Neural cell (in vitro differentiated cells): ENCODE results near the gene ZFYVE21. TPM values are rescaled to one million over a fixed set of nuclear protein-coding genes. Genes with fewer than 3 reads are reported as not detected.

Source experiments
- H2AFZ ChIP-seq: fragments of 200-600, 300-800 bp; sonication (generic), shearing (Covaris generic); 2 replicates; pipeline ENCODE4 v1.6.0; 2014; ENCODE audit warnings: low read depth, mild to moderate bottlenecking, antibody characterized with exemption, low read length, moderate library complexity
- H3F3A ChIP-seq: fragments of 200-600 bp; shearing (Covaris generic); 2 replicates; pipeline ENCODE4 v1.6.1; 2016; ENCODE audit warnings: mild to moderate bottlenecking, moderate library complexity, mixed read lengths, antibody characterized with exemption, low read length; ENCODE audit not compliant: insufficient read depth, poor library complexity, severe bottlenecking
- H3K27ac ChIP-seq: fragments of 200-600, 300-800 bp; sonication (generic), shearing (Covaris generic); 2 replicates; pipeline ENCODE4 v1.5.1; 2014; ENCODE audit warnings: mild to moderate bottlenecking, low read length, moderate library complexity
- H3K27me3 ChIP-seq: fragments of 300-800, 200-600 bp; sonication (generic), shearing (Covaris generic); 2 replicates; pipeline ENCODE4 v1.6.0; 2014; ENCODE audit warnings: mild to moderate bottlenecking, low read depth, low read length, moderate library complexity; ENCODE audit not compliant: insufficient read depth
- H3K36me3 ChIP-seq: fragments of 300-800, 200-600 bp; sonication (generic), shearing (Covaris generic); 2 replicates; pipeline ENCODE4 v1.5.1; 2014; ENCODE audit warnings: mild to moderate bottlenecking, antibody characterized with exemption, low read length, moderate library complexity; ENCODE audit not compliant: insufficient read depth
- H3K4me2 ChIP-seq: fragments of 300-800, 200-600 bp; sonication (generic), shearing (Covaris generic); 2 replicates; pipeline ENCODE4 v1.6.0; 2014; ENCODE audit warnings: mild to moderate bottlenecking, low read length
- H3K4me3 ChIP-seq: fragments of 300-800, 200-600 bp; sonication (generic), shearing (Covaris generic); 2 replicates; pipeline ENCODE4 v1.5.1; 2014; ENCODE audit warnings: mild to moderate bottlenecking, low read length, moderate library complexity
- H3K79me2 ChIP-seq: fragments of 200-600 bp; shearing (Covaris generic); replicated peaks from 2 replicates; pipeline ENCODE4 v1.6.0; 2014; ENCODE audit warnings: mild to moderate bottlenecking, low read length, moderate library complexity; ENCODE audit not compliant: insufficient read depth
- H3K9ac ChIP-seq: fragments of 300-800, 200-600 bp; sonication (generic), shearing (Covaris generic); 2 replicates; pipeline ENCODE4 v1.6.1; 2016; ENCODE audit warnings: mild to moderate bottlenecking, low read length, mixed read lengths
- H3K9me2 ChIP-seq: fragments of 200-600 bp; shearing (Covaris generic); 2 replicates; pipeline ENCODE4 v1.6.1; 2016; ENCODE audit warnings: mild to moderate bottlenecking, low read length, mixed read lengths; ENCODE audit not compliant: insufficient read depth
- H3K9me3 ChIP-seq: fragments of 200-600, 300-800 bp; sonication (generic), shearing (Covaris generic); 2 replicates; pipeline ENCODE4 v1.6.1; 2016; ENCODE audit warnings: mild to moderate bottlenecking, mixed run types, low read length, moderate library complexity, mixed read lengths
- H4K20me1 ChIP-seq: fragments of 200-600 bp; shearing (Covaris generic); 2 replicates; pipeline ENCODE4 v1.6.1; 2016; ENCODE audit warnings: mild to moderate bottlenecking, mixed run types; ENCODE audit not compliant: insufficient read depth
- CTCF ChIP-seq: fragments of 450-650 bp; IDR thresholded peaks from 2 replicates; pipeline ENCODE4 v1.5.1; 2014; ENCODE audit warnings: antibody characterized with exemption, mild to moderate bottlenecking, moderate library complexity; ENCODE audit not compliant: poor library complexity, severe bottlenecking
- EP300 ChIP-seq: fragments of 450-650 bp; conservative IDR thresholded peaks from 2 replicates; pipeline ENCODE4 v1.6.1; 2014; ENCODE audit warnings: antibody characterized with exemption, mild to moderate bottlenecking, moderate library complexity; ENCODE audit not compliant: poor library complexity, severe bottlenecking
- EZH2 ChIP-seq: fragments of 200-600, 300-800 bp; shearing (Covaris generic), sonication (generic); IDR thresholded peaks from 2 replicates; pipeline ENCODE4 v1.6.1; 2014; ENCODE audit warnings: antibody characterized with exemption, low read length, borderline replicate concordance, mild to moderate bottlenecking; ENCODE audit not compliant: insufficient read depth, poor library complexity, severe bottlenecking
- MXI1 ChIP-seq: fragments of 450-650 bp; conservative IDR thresholded peaks from 2 replicates; pipeline ENCODE4 v1.6.1; 2014; ENCODE audit warnings: antibody characterized with exemption, mild to moderate bottlenecking; ENCODE audit not compliant: poor library complexity, severe bottlenecking
- POLR2AphosphoS5 ChIP-seq: IDR thresholded peaks from 2 replicates; pipeline ENCODE4 v1.6.1; 2012
- RAD21 ChIP-seq: fragments of 450-650 bp; conservative IDR thresholded peaks from 2 replicates; pipeline ENCODE4 v1.6.1; 2014; ENCODE audit warnings: antibody characterized with exemption, mild to moderate bottlenecking, moderate library complexity
- SMC3 ChIP-seq: fragments of 450-650 bp; conservative IDR thresholded peaks from 2 replicates; pipeline ENCODE4 v1.6.1; 2014; ENCODE audit warnings: antibody characterized with exemption, mild to moderate bottlenecking, moderate library complexity; ENCODE audit not compliant: poor library complexity
- TAF1 ChIP-seq: IDR thresholded peaks from 2 replicates; pipeline ENCODE4 v1.6.1; 2012; ENCODE audit warnings: low read depth
- polyA plus RNA-seq: library from polyadenylated mRNA; depleted of rRNA; stranded (reverse); fragments of >200 nt; gene quantifications from 2 replicates; pipeline ENCODE4 v1.2.3, GENCODE V29; 2014
- TF ChIP-seq, protein P1 (sequence below): IDR thresholded peaks from 2 replicates; pipeline ENCODE4 v1.6.1; 2012; ENCODE audit warnings: borderline replicate concordance

ZFYVE21 gene
- polyA plus RNA-seq, 1 donor from 2014 or later, result 99.7 TPM

GRCh38 chr14:103692871-103693270 lies 22.7 kb upstream of the ZFYVE21 start:
- Histone ChIP-seq H3K36me3 (peaks cover 7% of the 10 kb centered on the region), H4K20me1 (peaks cover 3% of the 10 kb centered on the region), H3K4me3 (no peak overlapping the region), H3F3A (no peaks in the 10 kb centered on the region), H3K27ac (no peak overlapping the region), H3K27me3 (no peaks in the 10 kb centered on the region), H2AFZ (no peak overlapping the region), H3K4me2 (no peak overlapping the region), H3K79me2 (peaks cover 3% of the 10 kb centered on the region), H3K9ac (no peak overlapping the region), H3K9me3 (no peaks in the 10 kb centered on the region), H3K9me2 (no peaks in the 10 kb centered on the region)
- TF ChIP-seq SMC3 (no peak), MXI1 (no peak), RAD21 (no peak), TAF1 (no peak), EP300 (no peak), EZH2 (no peak), CTCF (no peak), POLR2AphosphoS5 (no peak)
- TF ChIP-seq, protein P1, sequence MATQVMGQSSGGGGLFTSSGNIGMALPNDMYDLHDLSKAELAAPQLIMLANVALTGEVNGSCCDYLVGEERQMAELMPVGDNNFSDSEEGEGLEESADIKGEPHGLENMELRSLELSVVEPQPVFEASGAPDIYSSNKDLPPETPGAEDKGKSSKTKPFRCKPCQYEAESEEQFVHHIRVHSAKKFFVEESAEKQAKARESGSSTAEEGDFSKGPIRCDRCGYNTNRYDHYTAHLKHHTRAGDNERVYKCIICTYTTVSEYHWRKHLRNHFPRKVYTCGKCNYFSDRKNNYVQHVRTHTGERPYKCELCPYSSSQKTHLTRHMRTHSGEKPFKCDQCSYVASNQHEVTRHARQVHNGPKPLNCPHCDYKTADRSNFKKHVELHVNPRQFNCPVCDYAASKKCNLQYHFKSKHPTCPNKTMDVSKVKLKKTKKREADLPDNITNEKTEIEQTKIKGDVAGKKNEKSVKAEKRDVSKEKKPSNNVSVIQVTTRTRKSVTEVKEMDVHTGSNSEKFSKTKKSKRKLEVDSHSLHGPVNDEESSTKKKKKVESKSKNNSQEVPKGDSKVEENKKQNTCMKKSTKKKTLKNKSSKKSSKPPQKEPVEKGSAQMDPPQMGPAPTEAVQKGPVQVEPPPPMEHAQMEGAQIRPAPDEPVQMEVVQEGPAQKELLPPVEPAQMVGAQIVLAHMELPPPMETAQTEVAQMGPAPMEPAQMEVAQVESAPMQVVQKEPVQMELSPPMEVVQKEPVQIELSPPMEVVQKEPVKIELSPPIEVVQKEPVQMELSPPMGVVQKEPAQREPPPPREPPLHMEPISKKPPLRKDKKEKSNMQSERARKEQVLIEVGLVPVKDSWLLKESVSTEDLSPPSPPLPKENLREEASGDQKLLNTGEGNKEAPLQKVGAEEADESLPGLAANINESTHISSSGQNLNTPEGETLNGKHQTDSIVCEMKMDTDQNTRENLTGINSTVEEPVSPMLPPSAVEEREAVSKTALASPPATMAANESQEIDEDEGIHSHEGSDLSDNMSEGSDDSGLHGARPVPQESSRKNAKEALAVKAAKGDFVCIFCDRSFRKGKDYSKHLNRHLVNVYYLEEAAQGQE, result no peak

GRCh38 chr14:103693515-103693914 lies 22.1 kb upstream of the ZFYVE21 start:
- no peaks in the 10 kb centered on the region for H3K9me3 ChIP-seq
- H3K79me2 ChIP-seq, result peaks cover 3% of the 10 kb centered on the region
- no peak overlapping the region for H3K4me3 ChIP-seq
- peaks cover 3% of the 10 kb centered on the region for H4K20me1 ChIP-seq
- no peak for TF ChIP-seq MXI1
- H2AFZ ChIP-seq, result no peak overlapping the region
- no peaks in the 10 kb centered on the region for H3K27me3 ChIP-seq
- no peak overlapping the region for H3K9ac ChIP-seq
- H3K27ac ChIP-seq, result no peak overlapping the region
- H3F3A ChIP-seq, result no peaks in the 10 kb centered on the region
- H3K4me2 ChIP-seq, result no peak overlapping the region
- H3K36me3 ChIP-seq, result peaks cover 7% of the 10 kb centered on the region
- no peaks in the 10 kb centered on the region for H3K9me2 ChIP-seq

GRCh38 chr14:103694572-103695026 lies 21.0 kb upstream of the ZFYVE21 start:
- Histone ChIP-seq H3K36me3 (peaks cover 7% of the 10 kb centered on the region), H3K27ac (no peak overlapping the region)

More at GRCh38 chr14:103694572-103695026, 21.0 kb upstream of the ZFYVE21 start:
- peaks cover 3% of the 10 kb centered on the region for H4K20me1 ChIP-seq
- no peak overlapping the region for H3K9ac ChIP-seq
- no peaks in the 10 kb centered on the region for H3K27me3 ChIP-seq
- TF ChIP-seq MXI1 (no peak), RAD21 (no peak)
- peaks cover 3% of the 10 kb centered on the region for H3K79me2 ChIP-seq
- H3F3A ChIP-seq, result no peaks in the 10 kb centered on the region
- H2AFZ ChIP-seq, result no peak overlapping the region
- no peaks in the 10 kb centered on the region for H3K9me2 ChIP-seq
- H3K4me2 ChIP-seq, result no peak overlapping the region
- H3K9me3 ChIP-seq, result no peaks in the 10 kb centered on the region
- H3K4me3 ChIP-seq, result no peak overlapping the region
